Fibroblast of villous mesenchyme (primary cell): ENCODE measurements around the gene PFDN2. TPM values are rescaled to one million over a fixed set of nuclear protein-coding genes. Genes with fewer than 3 reads are reported as not detected.

Experiments
- DNase-seq: peaks from one replicate; pipeline ENCODE4 v3.0.0-alpha.2; 2010; ENCODE audit warnings: low read depth
- H3K4me3 ChIP-seq: 2 replicates; pipeline ENCODE4 v1.5.1; 2011; ENCODE audit warnings: low read depth, mild to moderate bottlenecking, low read length
- total RNA-seq: library from RNA; depleted of rRNA; stranded (reverse); fragments of >200 nt; gene quantifications from 2 replicates; pipeline ENCODE4 v1.2.3, GENCODE V29; 2012
- TF ChIP-seq, protein P1 (sequence below): IDR thresholded peaks from 2 replicates; pipeline ENCODE4 v1.5.1; 2012; ENCODE audit warnings: low read depth, mild to moderate bottlenecking, low read length; ENCODE audit not compliant: insufficient read depth

Gene PFDN2
- total RNA-seq, 1 donor = 25.9 TPM

- TF ChIP-seq, protein P1, sequence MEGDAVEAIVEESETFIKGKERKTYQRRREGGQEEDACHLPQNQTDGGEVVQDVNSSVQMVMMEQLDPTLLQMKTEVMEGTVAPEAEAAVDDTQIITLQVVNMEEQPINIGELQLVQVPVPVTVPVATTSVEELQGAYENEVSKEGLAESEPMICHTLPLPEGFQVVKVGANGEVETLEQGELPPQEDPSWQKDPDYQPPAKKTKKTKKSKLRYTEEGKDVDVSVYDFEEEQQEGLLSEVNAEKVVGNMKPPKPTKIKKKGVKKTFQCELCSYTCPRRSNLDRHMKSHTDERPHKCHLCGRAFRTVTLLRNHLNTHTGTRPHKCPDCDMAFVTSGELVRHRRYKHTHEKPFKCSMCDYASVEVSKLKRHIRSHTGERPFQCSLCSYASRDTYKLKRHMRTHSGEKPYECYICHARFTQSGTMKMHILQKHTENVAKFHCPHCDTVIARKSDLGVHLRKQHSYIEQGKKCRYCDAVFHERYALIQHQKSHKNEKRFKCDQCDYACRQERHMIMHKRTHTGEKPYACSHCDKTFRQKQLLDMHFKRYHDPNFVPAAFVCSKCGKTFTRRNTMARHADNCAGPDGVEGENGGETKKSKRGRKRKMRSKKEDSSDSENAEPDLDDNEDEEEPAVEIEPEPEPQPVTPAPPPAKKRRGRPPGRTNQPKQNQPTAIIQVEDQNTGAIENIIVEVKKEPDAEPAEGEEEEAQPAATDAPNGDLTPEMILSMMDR = no peak
- no peak within 1 kb of the TSS for H3K4me3 ChIP-seq
- no peak for DNase-seq
Observed at GRCh38 chr1:161089251-161089924, 28.4 kb downstream of the PFDN2 start, which contains the start of gene NECTIN4. Gene NECTIN4, minus strand, starts transcription at chr1:161089558. Its CDS starts 262 bp downstream, at chr1:161089296.

GRCh38 chr1:161088587-161089110, 29.2 kb downstream of the PFDN2 start:
- DNase-seq = no peak

GRCh38 chr1:161086457-161086856, 31.4 kb downstream of the PFDN2 start:
- DNase-seq = no peak
- TF ChIP-seq, protein P1 = no peak
- H3K4me3 ChIP-seq = no peak overlapping the region

More at GRCh38 chr1:161088587-161089110, 29.2 kb downstream of the PFDN2 start:
- TF ChIP-seq, protein P1 = no peak
- no peak overlapping the region for H3K4me3 ChIP-seq

DNA sequence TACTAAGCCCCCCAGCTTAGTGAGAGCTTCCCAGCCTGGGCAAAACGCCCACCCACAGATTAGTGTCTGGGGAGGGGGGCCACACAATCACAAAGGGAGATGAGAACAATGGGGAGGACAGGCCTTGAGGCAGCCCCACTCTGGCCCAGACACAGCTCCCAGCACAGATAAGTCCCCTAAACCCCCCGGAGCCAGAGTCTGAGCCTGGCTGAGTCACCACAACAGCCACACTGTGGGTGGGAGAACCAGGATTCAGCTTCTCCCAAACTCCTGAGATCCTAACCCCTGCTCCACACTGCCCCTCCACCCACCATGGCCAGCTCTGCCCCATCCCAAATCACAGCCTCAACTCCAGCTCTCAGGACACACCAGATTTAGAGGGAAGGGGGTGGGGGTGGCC, 32.7 kb downstream of the PFDN2 start:
- peak; percentile 61 for DNase-seq
- TF ChIP-seq, protein P1 = no peak
- H3K4me3 ChIP-seq = no peak overlapping the region

DNA sequence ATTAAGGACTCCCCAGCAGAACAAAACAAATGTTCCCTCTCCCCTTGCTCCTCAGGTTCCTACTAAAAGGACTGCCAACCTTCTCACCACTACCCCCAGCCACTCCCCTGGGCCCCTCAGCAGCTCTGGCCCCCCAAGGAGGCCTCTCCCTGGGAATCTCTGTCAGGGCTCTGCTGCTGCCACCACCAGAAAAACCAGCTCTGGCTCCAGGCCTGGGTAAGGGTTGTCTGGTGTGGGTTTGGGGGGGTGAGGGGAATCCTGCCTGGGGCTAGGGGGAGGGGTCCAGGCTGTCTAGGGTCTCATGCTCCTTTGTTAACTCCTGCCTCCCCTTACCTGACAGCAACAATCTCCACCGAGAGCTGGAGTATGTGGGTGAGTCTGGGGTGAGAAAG, 33.2 kb downstream of the PFDN2 start:
- TF ChIP-seq, protein P1 = no peak
- H3K4me3 ChIP-seq = no peak overlapping the region
- no peak for DNase-seq

GRCh38 chr1:161083748-161084596, 33.9 kb downstream of the PFDN2 start:
- no peak overlapping the region for H3K4me3 ChIP-seq
- TF ChIP-seq, protein P1 = no peak
- DNase-seq = peak; percentile 49
